RWPE1 (cell line): Measurements from ENCODE around the gene HSPG2.

Experiments used
- CTCF ChIA-PET: fragments of 350-600 bp; sonication (Branson Sonifier 250); formaldehyde crosslinking; extraction: SDS; loops from one replicate; lab custom pipeline; 2021; lab: Yijun Ruan, JAX
- POLR2A ChIA-PET: fragments of 400-600 bp; formaldehyde crosslinking; extraction: SDS; loops from one replicate; lab custom pipeline; 2020; ENCODE audit warnings: antibody characterized with exemption; ENCODE audit not compliant: low non-redundant PET; lab: Yijun Ruan, JAX
- DNase-seq: peaks from one replicate; pipeline ENCODE4 v3.0.0; 2012; ENCODE audit warnings: low spot score
- H3K27ac ChIP-seq: fragments of 450-650 bp; 2 replicates; pipeline ENCODE4 v1.5.1; 2017
- CTCF ChIP-seq: fragments of 450-650 bp; conservative IDR thresholded peaks from 2 replicates; pipeline ENCODE4 v1.5.1; 2017; ENCODE audit warnings: low read depth, mild to moderate bottlenecking

HSPG2 gene

GRCh38 chr1:21966247-21967000 is 29.3 kb upstream of the HSPG2 start:
- ChIA-PET CTCF (interaction anchor here (0.6 kb wide), 1 partner anchor 103 kb away, joined by 3 read pairs; no protein-coding TSS in a partner anchor), POLR2A (no interaction called here)
- H3K27ac ChIP-seq, result no peak overlapping the region
- TF ChIP-seq CTCF, result no peak
- peak; percentile 44 for DNase-seq

GRCh38 chr1:21963477-21964217 is 26.5 kb upstream of the HSPG2 start:
- peak; percentile 71 for DNase-seq
- no peak overlapping the region for H3K27ac ChIP-seq
- ChIA-PET CTCF (interaction anchor here (0.6 to 1.2 kb wide), 7 partner anchors 15 to 464 kb away, joined by 3 to 4 read pairs (median 3); no protein-coding TSS in a partner anchor), POLR2A (no interaction called here)
- peak; percentile 89 for TF ChIP-seq CTCF

GRCh38 chr1:21961799-21962198 is 24.7 kb upstream of the HSPG2 start:
- ChIA-PET POLR2A (no interaction called here), CTCF (no interaction called here)
- no peak overlapping the region; the same call in 1 of the 2 replicates for H3K27ac ChIP-seq
- DNase-seq, result no peak
- no peak for TF ChIP-seq CTCF

GRCh38 chr1:21961337-21961736 is 24.2 kb upstream of the HSPG2 start:
- no peak overlapping the region; the same call in 1 of the 2 replicates for H3K27ac ChIP-seq
- POLR2A ChIA-PET, result no interaction called here
- DNase-seq, result no peak
- CTCF ChIA-PET, result no interaction called here
- TF ChIP-seq CTCF, result no peak

- POLR2A ChIA-PET, result interaction anchor here (1.0 to 1.3 kb wide), 2 partner anchors 21 to 23 kb away, joined by 4 read pairs; no protein-coding TSS in a partner anchor
- no peak for TF ChIP-seq CTCF
- DNase-seq, result peak; percentile 95
- peak overlapping the region; percentile 87 for H3K27ac ChIP-seq
- CTCF ChIA-PET, result interaction anchor here (0.6 to 1.4 kb wide), 4 partner anchors 17 to 175 kb away, joined by 3 to 6 read pairs (median 3); no protein-coding TSS in a partner anchor
Measured at GRCh38 chr1:21956720-21957552, 19.8 kb upstream of the HSPG2 start.
